Mesothelial cell of epicardium (in vitro differentiated cells): Measurements from ENCODE around the gene SPRING1. TPM values are rescaled to one million over a fixed set of nuclear protein-coding genes. Genes with fewer than 3 reads are reported as not detected.

Experiments
- DNase-seq, 2 experiments: peaks; one replicate each; pipeline ENCODE4 v3.0.0; 2021; ENCODE audit warnings: low spot score in 2 of 2; ENCODE audit not compliant: unreplicated experiment in 2 of 2
- H3K27ac Mint-ChIP-seq: 2 replicates; pipeline ENCODE4 v1.8.0; 2021; ENCODE audit warnings: mixed read lengths
- H3K27me3 Mint-ChIP-seq: 2 replicates; pipeline ENCODE4 v1.8.0; 2021; ENCODE audit warnings: low read depth, mixed read lengths
- H3K36me3 Mint-ChIP-seq: 2 replicates; pipeline ENCODE4 v1.8.0; 2021; ENCODE audit warnings: mixed read lengths
- H3K4me1 Mint-ChIP-seq: 2 replicates; pipeline ENCODE4 v1.8.0; 2021; ENCODE audit warnings: mixed read lengths
- H3K4me3 Mint-ChIP-seq: 2 replicates; pipeline ENCODE4 v1.8.0; 2021; ENCODE audit warnings: mild to moderate bottlenecking, moderate library complexity, mixed read lengths
- H3K9me3 Mint-ChIP-seq: 2 replicates; pipeline ENCODE4 v1.8.0; 2021; ENCODE audit warnings: mixed read lengths
- CTCF ChIP-seq: fragments of 200-600 bp; sonication (generic); IDR thresholded peaks from one replicate; pipeline ENCODE4 v1.5.0; 2021; ENCODE audit warnings: antibody characterized with exemption; ENCODE audit not compliant: unreplicated experiment
- total RNA-seq: library from RNA; stranded (reverse); gene quantifications from 3 replicates; pipeline ENCODE4 v1.2.1, GENCODE V29; 2021

SPRING1 gene
- total RNA-seq, 1 donor from 2014 or later: 34.3 TPM

DNA sequence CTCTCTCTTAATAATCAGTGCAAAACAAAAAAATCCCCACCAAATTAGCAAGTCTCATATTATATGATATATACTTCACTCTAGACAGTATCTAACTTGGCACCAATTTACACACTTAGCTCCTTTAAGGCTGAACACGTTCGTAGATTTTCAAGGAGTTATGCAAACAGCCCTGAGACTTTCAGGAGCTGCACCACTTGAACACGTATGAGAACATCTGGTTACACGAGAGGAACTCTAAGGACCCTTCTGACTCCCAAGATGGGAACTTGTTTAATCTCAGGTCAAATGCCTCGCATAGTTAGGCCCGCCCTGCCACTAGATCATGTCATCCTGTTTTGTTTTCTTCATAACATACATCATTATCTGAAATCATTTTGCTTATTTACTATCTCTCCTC, 10.0 kb downstream of the SPRING1 start:
- H3K4me3 Mint-ChIP-seq: no peak overlapping the region
- H3K27ac Mint-ChIP-seq: no peak overlapping the region
- no peak for DNase-seq
- H3K36me3 Mint-ChIP-seq: peaks cover 7% of the 10 kb centered on the region
- no peaks in the 10 kb centered on the region for H3K9me3 Mint-ChIP-seq
- no peak for TF ChIP-seq CTCF
- no peaks in the 10 kb centered on the region for H3K27me3 Mint-ChIP-seq
- H3K4me1 Mint-ChIP-seq: peaks cover 9% of the 10 kb centered on the region

DNA sequence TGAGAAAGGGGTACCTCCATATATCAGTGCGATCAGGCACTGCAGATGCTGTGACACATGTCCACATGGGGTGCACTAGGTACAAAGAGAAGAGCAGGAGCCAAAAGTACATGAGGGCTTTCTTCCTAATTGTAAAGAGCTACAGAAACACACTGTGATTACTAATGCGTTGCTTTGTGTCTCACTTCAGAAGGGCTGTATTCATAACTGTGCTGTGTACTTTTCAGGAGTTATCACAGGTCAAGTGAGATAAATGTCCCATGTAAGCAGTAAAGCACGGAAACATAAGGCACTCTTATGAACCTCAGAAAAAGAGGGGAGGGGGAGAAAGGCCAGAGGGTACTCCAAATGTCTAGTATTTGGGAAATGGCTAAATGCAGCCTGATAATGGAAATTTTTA, 10.6 kb downstream of the SPRING1 start:
- no peak for TF ChIP-seq CTCF
- H3K36me3 Mint-ChIP-seq: peaks cover 8% of the 10 kb centered on the region
- no peak overlapping the region for H3K4me3 Mint-ChIP-seq
- H3K27ac Mint-ChIP-seq: peak overlapping the region; percentile 32
- no peaks in the 10 kb centered on the region for H3K9me3 Mint-ChIP-seq
- peaks cover 9% of the 10 kb centered on the region for H3K4me1 Mint-ChIP-seq
- DNase-seq: no peak
- H3K27me3 Mint-ChIP-seq: no peaks in the 10 kb centered on the region

DNA sequence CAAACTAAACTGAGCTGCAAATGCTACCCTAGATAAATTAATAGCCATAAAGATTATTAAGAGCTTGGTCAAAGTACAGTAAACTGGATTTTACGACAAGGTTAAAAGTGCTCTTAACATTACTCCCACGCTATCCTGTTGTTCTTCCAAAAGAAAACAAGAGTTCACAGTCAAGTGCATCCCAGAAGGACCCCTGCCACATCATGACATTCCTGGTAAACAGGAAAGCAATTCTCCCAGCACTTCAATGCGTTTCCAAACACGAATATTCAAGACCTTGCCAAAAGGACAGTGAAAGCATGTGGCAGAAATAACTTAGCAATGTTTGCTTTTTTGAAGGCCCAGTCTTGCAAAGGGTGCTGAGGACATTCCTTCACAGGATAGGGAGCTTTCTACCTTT, 11.2 kb downstream of the SPRING1 start:
- DNase-seq: no peak
- Mint-ChIP-seq H3K9me3 (no peaks in the 10 kb centered on the region), H3K27me3 (no peaks in the 10 kb centered on the region), H3K4me3 (no peak overlapping the region), H3K27ac (no peak overlapping the region), H3K36me3 (peaks cover 9% of the 10 kb centered on the region), H3K4me1 (peaks cover 9% of the 10 kb centered on the region)
- TF ChIP-seq CTCF: no peak

DNA sequence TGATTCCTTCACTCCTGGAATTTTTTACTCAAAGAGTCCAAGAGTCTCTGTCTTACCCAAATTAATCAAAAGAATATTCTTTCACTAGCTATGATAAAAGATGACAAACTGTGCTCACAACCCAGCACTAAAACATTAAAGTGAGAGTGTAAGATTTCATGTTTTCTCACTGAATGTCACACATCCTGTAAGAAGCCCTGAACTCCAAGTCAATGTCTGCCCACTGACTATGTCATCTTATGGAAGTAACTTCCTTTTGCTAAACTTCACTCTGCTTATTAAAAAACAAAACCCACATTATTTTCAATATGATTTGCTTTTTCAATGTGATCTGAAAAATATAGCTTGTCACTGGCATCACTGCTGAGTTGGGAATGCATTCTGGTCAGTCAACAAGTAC, 15.6 kb downstream of the SPRING1 start:
- peaks cover 11% of the 10 kb centered on the region for H3K4me1 Mint-ChIP-seq
- no peaks in the 10 kb centered on the region for H3K27me3 Mint-ChIP-seq

DNA sequence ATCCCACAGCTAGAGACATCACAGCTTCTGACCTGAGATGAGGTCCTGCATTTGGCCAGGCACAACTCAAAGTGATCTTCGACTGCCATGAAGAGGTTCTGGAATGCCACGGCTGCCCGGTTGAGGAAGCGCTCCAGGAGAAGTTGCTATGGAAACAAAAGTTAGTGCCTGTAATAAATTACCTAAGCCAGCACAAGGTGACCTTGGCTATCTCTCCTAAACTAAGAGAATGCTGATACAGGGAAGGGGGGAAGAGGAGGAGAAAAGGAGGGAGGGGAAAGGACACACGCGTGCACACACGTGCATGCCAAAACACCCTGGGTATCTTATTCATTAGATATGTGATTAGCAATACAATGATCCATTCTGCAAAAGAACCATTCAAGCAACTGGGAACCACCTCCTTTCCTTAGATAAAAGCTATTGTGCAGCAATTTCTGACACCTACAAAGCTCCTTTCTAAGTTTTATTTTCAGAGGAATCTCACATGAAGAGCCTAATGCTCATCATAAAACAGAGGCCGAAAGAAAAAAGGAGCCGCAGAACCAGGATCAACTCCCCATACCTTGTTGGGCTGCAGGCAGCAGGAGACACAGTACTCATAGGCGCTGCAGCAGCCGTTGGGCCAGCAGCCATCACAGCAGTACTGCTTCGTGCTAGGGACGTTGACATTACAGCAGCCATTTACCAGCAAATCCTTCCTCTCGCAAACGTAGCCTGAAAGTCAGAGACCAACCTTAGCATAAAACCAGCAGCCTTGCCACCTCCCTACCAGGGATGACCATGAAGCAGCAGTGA, 17.9 kb downstream of the SPRING1 start:
- DNase-seq: no peak
- H3K9me3 Mint-ChIP-seq: no peaks in the 10 kb centered on the region
- H3K27me3 Mint-ChIP-seq: no peaks in the 10 kb centered on the region
- peaks cover 9% of the 10 kb centered on the region for H3K4me1 Mint-ChIP-seq
- H3K27ac Mint-ChIP-seq: no peak overlapping the region
- H3K36me3 Mint-ChIP-seq: peaks cover 23% of the 10 kb centered on the region
- TF ChIP-seq CTCF: no peak
- H3K4me3 Mint-ChIP-seq: no peak overlapping the region

More for the DNA sequence above, 15.6 kb downstream of the SPRING1 start:
- DNase-seq: no peak
- H3K9me3 Mint-ChIP-seq: no peaks in the 10 kb centered on the region
- H3K4me3 Mint-ChIP-seq: no peak overlapping the region
- no peak overlapping the region for H3K27ac Mint-ChIP-seq
- TF ChIP-seq CTCF: no peak
- peaks cover 14% of the 10 kb centered on the region for H3K36me3 Mint-ChIP-seq
